WTC11 (cell line): Measurements from ENCODE around the gene MYOZ2. TPM values are rescaled to one million over a fixed set of nuclear protein-coding genes. Genes with fewer than 3 reads are reported as not detected.

Experiments
- ATAC-seq: fragments of 200-7000 bp; cut with Tn5 transposase; 2 replicates; pipeline ENCODE4 v1.10.0; 2021; ENCODE audit warnings: mild to moderate bottlenecking, moderate library complexity
- CTCF ChIA-PET: fragments of 300-600 bp; sonication (Branson Sonifier 250); formaldehyde crosslinking; loops from one replicate; lab custom pipeline; 2021; ENCODE audit warnings: antibody characterized with exemption; lab: Charles Lee
- POLR2A ChIA-PET: fragments of 350-600 bp; sonication (Branson Sonifier 250); formaldehyde crosslinking; loops from one replicate; lab custom pipeline; 2021; ENCODE audit warnings: antibody characterized with exemption; lab: Charles Lee
- DNase-seq: peaks from one replicate; pipeline ENCODE4 v3.0.0; 2021; ENCODE audit warnings: low spot score
- H3K27ac Mint-ChIP-seq: 2 replicates; pipeline ENCODE4 v1.8.0; 2021; ENCODE audit warnings: mixed read lengths
- H3K27me3 Mint-ChIP-seq: 2 replicates; pipeline ENCODE4 v1.8.0; 2021; ENCODE audit warnings: low read depth, mild to moderate bottlenecking, moderate library complexity, mixed read lengths
- H3K36me3 Mint-ChIP-seq: 2 replicates; pipeline ENCODE4 v1.8.0; 2021; ENCODE audit warnings: mixed read lengths
- H3K4me1 Mint-ChIP-seq: 2 replicates; pipeline ENCODE4 v1.8.0; 2022; ENCODE audit warnings: mixed read lengths
- H3K4me3 Mint-ChIP-seq: 2 replicates; pipeline ENCODE4 v1.8.0; 2021; ENCODE audit warnings: mild to moderate bottlenecking, moderate library complexity, mixed read lengths
- H3K9me3 Mint-ChIP-seq: 2 replicates; pipeline ENCODE4 v1.8.0; 2021; ENCODE audit warnings: mixed read lengths
- CREB1 ChIP-seq: sonication (generic); formaldehyde crosslinking; IDR thresholded peaks from 2 replicates; pipeline ENCODE4 v1.8.0; 2023; ENCODE audit warnings: mild to moderate bottlenecking, missing genetic modification reagents
- ESRRA ChIP-seq: sonication (generic); formaldehyde crosslinking; IDR thresholded peaks from 2 replicates; pipeline ENCODE4 v1.8.1; 2022; ENCODE audit warnings: mild to moderate bottlenecking, missing genetic modification reagents, borderline replicate concordance
- FOXP4 ChIP-seq: sonication (generic); formaldehyde crosslinking; IDR thresholded peaks from 2 replicates; pipeline ENCODE4 v1.8.0; 2022; ENCODE audit warnings: mild to moderate bottlenecking, missing genetic modification reagents
- GABPB1 ChIP-seq: sonication (generic); formaldehyde crosslinking; IDR thresholded peaks from 2 replicates; pipeline ENCODE4 v1.8.1; 2023; ENCODE audit warnings: mild to moderate bottlenecking, missing genetic modification reagents
- MLX ChIP-seq: sonication (generic); formaldehyde crosslinking; IDR thresholded peaks from 2 replicates; pipeline ENCODE4 v1.8.1; 2023; ENCODE audit warnings: mild to moderate bottlenecking, missing genetic modification reagents, moderate library complexity
- MYBL2 ChIP-seq: sonication (generic); formaldehyde crosslinking; IDR thresholded peaks from 2 replicates; pipeline ENCODE4 v1.8.1; 2023; ENCODE audit warnings: mild to moderate bottlenecking, moderate library complexity, missing genetic modification reagents
- NFATC4 ChIP-seq: fragments of 250-450 bp; sonication (Bioruptor Pico); IDR thresholded peaks from 2 replicates; pipeline ENCODE4 v1.9.0; 2021; ENCODE audit warnings: mild to moderate bottlenecking
- NFE2L1 ChIP-seq: sonication (generic); formaldehyde crosslinking; IDR thresholded peaks from 2 replicates; pipeline ENCODE4 v1.8.1; 2023; ENCODE audit warnings: missing genetic modification reagents
- STAT6 ChIP-seq: sonication (generic); formaldehyde crosslinking; conservative IDR thresholded peaks from 2 replicates; pipeline ENCODE4 v1.8.1; 2023; ENCODE audit warnings: mild to moderate bottlenecking, low read depth, missing genetic modification reagents, moderate library complexity
- ZNF138 ChIP-seq: sonication (generic); formaldehyde crosslinking; conservative IDR thresholded peaks from 2 replicates; pipeline ENCODE4 v1.8.1; 2022; ENCODE audit warnings: mild to moderate bottlenecking, moderate library complexity, missing genetic modification reagents
- ZNF281 ChIP-seq: sonication (generic); formaldehyde crosslinking; IDR thresholded peaks from 2 replicates; pipeline ENCODE4 v1.8.0; 2023; ENCODE audit warnings: mild to moderate bottlenecking, missing genetic modification reagents
- ZNF416 ChIP-seq: fragments of 250-450 bp; sonication (Bioruptor Pico); IDR thresholded peaks from 2 replicates; pipeline ENCODE4 v1.9.0; 2021; ENCODE audit warnings: mild to moderate bottlenecking, inconsistent platforms
- ZSCAN18 ChIP-seq: fragments of 250-450 bp; sonication (Bioruptor Pico); IDR thresholded peaks from 2 replicates; pipeline ENCODE4 v2.1.2; 2022; ENCODE audit warnings: mild to moderate bottlenecking, moderate library complexity
- total RNA-seq: library from RNA; stranded (reverse); gene quantifications from 3 replicates; pipeline ENCODE4 v1.2.3, GENCODE V29; 2021

The MYOZ2 gene
- total RNA-seq, 1 experiment from 2014 or later = not detected

- no peak for TF ChIP-seq ZSCAN18 (CRISPR knock-in tag)
- no peak for TF ChIP-seq ZNF416
- TF ChIP-seq NFATC4 = no peak
- TF ChIP-seq GABPB1 (CRISPR knock-in tag) = no peak
- TF ChIP-seq FOXP4 = no peak
- no peak for TF ChIP-seq MLX (CRISPR knock-in tag)
- TF ChIP-seq CREB1 = no peak
- TF ChIP-seq ZNF138 (CRISPR knock-in tag) = no peak
- TF ChIP-seq NFE2L1 (CRISPR knock-in tag) = no peak
- no peak for TF ChIP-seq ZNF281 (CRISPR knock-in tag)
Measured at GRCh38 chr4:119233750-119234149, 98.1 kb downstream of the MYOZ2 start (continued).

- no peaks in the 10 kb centered on the region for H3K9me3 Mint-ChIP-seq
- peaks cover 41% of the 10 kb centered on the region for H3K4me1 Mint-ChIP-seq
- TF ChIP-seq STAT6 (CRISPR knock-in tag) (no peak), MYBL2 (CRISPR knock-in tag) (no peak), ESRRA (CRISPR knock-in tag) (no peak), ZNF416 (no peak)
- DNase-seq (no peak), ATAC-seq (no peak)
- no peak overlapping the region for H3K4me3 Mint-ChIP-seq
- POLR2A ChIA-PET = no interaction called here
- CTCF ChIA-PET = interaction anchor here (0.9 to 1.3 kb wide), 2 partner anchors 18 to 197 kb away, joined by 4 to 5 read pairs; no protein-coding TSS in a partner anchor
- H3K36me3 Mint-ChIP-seq = peaks cover 16% of the 10 kb centered on the region
- H3K27ac Mint-ChIP-seq = no peak overlapping the region
- no peaks in the 10 kb centered on the region for H3K27me3 Mint-ChIP-seq
Measured at GRCh38 chr4:119237201-119237600, 101.6 kb downstream of the MYOZ2 start.

Other genes with a start within 250 kb of the MYOZ2 start
- gene SYNPO2, start 247.0 kb upstream of the MYOZ2 start, total RNA-seq = 1.5 to 1.9 TPM (median 1.6 TPM) in 3 replicates
- gene USP53, start 76.9 kb downstream of the MYOZ2 start, total RNA-seq = 17.1 to 20.1 TPM (median 19.2 TPM) in 3 replicates
- gene FABP2, start 186.3 kb downstream of the MYOZ2 start, total RNA-seq = not detected in 3 replicates